CD4-positive, alpha-beta T cell treated with Interleukin-4 for 4 hours (primary cell): ENCODE results near the gene GSTA2.
"Not testable (repeated sequence)": the region's sequence is repeated elsewhere in the genome, so short reads cannot be mapped to it uniquely, and the experiment has no call there.

Source experiments
- DNase-seq: peaks from one replicate; pipeline ENCODE4 v3.0.0-alpha.2; 2020

The GSTA2 gene

GRCh38 chr6:52724406-52725121 lies 38.7 kb downstream of the GSTA2 start:
- peak; percentile 34 for DNase-seq

- DNase-seq, result no peak
Measured at GRCh38 chr6:52724042-52724405, 39.3 kb downstream of the GSTA2 start.

- no peak for DNase-seq
Measured at GRCh38 chr6:52720321-52720720, 43.0 kb downstream of the GSTA2 start.

- no peak for DNase-seq
Measured at GRCh38 chr6:52718550-52718949, 44.7 kb downstream of the GSTA2 start.

GRCh38 chr6:52714761-52715160 lies 48.5 kb downstream of the GSTA2 start:
- not testable (repeated sequence) for DNase-seq

GRCh38 chr6:52712136-52712535 lies 51.1 kb downstream of the GSTA2 start:
- no peak for DNase-seq

GRCh38 chr6:52707963-52708680 lies 55.2 kb downstream of the GSTA2 start:
- DNase-seq, result no peak

- DNase-seq, result no peak
Measured at GRCh38 chr6:52706001-52706400, 57.3 kb downstream of the GSTA2 start.

GRCh38 chr6:52704781-52705502 lies 58.3 kb downstream of the GSTA2 start:
- DNase-seq, result not testable (repeated sequence)

- DNase-seq, result no peak
Measured at GRCh38 chr6:52704060-52704459, 59.2 kb downstream of the GSTA2 start.
